Activated T-cell treated with anti-CD3 and anti-CD28 coated beads for 4 hours (primary cell): ENCODE measurements around the gene ADGRD1.
"Not testable (repeated sequence)": the region's sequence is repeated elsewhere in the genome, so short reads cannot be mapped to it uniquely, and the experiment has no call there.

Experiments
- DNase-seq: peaks from one replicate; pipeline ENCODE4 v3.0.0-alpha.2; 2020

Gene ADGRD1

DNA sequence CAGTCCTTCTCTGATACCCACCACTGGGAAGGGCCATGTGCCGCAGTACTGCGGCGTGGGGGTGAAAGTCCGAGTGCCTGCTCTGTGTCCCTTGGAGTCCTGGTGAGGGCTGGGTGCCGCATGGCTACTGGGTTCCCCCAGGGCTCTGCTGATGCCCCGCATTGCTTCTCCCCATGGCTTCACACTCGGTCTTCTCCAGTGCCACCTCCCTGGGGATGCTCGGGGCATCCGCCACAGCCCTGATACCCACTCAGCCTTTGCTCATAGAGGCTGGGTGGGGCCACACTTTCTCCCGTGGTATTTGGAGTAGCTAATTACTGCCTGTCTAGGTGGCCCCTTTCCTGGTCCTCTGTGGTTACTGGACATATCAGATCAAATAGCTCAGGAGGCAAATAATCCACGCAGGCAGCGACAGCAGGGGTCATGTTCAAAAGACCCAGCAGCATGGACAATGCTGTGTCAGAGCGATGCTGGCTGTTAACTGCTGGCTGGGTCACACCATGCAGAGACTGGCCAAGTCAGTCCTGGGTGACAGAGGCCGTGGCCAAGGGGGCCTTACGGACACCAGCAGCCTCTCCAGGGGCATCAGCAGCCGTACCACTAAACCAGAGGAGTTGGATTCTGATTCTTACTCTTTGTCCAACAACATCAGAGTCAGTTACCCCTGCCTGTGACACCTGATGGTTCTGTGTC, 106.5 kb downstream of the ADGRD1 start:
- no peak for DNase-seq

DNA sequence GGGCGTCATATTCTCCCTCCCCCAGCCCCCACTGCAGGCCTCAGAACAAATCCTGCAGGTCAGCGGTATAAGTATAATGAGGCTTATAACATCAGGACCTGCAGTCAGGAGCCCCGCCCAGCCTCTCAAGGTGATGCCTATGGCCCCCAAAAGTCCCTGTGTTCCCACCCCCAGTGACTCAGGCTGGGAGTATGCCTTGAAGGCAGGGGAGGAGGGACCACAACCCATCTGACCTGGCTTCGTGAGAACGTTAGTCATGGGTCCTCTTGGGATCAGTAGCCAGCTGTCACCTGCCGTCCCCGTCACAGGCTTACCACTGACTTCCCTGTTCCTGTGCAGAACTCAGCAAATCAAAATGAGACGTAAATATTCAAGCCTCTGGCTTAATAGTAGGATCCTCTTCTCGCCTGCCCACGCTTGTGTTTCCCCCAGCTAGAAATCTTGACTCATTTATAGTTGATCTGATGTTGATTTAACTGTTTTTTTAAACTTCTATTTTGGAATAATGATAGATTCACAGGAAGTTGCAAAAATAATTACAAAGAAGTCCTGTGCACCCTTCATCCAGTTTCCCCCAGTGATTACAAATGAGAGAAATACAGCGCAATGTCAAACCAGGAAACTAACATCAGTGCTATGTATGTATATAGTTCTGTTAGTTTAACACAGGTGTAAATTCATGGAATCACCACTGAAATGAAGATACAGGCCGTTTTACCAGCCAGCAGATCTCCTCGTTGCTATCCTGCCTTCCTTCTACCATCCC, 107.5 kb downstream of the ADGRD1 start:
- DNase-seq: no peak

DNA sequence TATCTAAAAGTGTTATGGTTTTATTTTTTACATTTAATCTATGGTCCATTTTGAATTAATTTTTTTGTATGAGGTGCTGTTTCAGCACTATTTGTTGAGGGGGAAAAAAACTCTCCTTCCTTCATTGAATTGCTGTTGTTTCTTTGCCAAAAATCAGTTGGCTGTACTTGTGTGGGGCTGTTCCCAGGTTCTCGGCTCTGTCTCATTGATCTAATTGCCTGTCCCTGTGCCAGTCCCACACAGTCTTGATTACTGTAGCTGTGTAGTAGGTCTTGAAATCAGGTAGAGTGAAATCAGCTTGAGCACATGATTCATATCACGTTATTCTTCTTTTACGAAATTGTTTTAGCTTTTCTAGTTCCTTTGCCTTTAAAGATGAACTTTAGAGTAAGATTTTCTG, 109.7 kb downstream of the ADGRD1 start:
- DNase-seq: no peak

DNA sequence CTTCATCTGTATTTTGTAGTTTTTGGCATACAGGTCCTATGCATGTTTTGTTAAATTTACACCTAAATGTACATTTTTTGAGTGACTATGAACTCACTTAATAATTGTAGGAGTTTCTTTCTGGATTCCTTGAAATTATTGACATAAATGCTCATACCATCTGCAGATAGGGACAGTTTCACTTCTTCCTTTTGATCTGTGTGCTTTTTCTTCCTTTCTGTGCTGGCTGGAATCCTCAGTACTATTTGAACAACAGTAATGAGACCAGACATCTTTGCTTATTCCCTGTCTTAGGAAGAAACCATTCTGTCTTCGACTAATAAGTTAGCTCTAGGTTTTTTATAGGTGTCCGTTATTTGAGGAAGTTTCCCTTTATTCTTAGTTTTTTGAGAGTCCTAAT, 110.3 kb downstream of the ADGRD1 start:
- DNase-seq: no peak

DNA sequence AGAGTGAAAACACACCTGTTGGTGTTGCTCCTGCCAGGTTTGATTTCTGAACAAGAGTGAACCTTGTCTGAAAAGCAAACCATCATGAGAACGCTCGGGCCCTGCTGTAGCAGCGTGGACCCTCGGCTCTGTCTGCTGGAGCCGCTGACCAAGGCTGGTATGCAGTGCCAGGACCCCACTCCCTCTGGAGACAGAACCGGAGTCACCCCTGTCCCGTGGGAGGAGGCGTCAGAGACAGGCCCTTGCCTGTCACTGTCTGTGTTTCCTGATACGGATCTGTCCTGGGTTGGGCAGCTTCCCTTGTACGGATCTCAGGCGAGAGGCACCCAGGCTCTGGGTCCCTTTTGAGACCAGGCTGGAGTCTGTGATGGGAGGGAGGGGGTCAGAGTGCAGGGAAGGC, 111.6 kb downstream of the ADGRD1 start:
- no peak for DNase-seq

DNA sequence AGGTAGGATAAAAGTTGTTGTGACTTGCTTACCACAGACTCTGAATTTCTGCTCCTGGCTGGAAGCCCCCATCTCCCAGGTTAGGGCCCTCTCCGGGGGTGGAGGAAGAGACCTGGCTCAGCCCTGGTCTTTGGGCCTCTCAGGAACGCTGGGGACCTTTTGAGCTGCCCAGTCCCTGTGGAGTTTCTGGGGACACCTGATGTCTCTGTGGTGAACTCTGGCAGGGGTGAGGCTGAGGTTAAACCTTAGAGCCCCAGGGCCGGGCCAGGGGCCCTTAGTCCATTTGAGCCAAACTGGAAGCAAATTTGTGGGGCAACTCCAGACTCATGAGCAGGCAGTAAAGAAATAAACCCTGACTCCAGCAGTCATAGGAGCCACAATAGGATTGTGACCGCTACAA, 112.1 kb downstream of the ADGRD1 start:
- DNase-seq: no peak

DNA sequence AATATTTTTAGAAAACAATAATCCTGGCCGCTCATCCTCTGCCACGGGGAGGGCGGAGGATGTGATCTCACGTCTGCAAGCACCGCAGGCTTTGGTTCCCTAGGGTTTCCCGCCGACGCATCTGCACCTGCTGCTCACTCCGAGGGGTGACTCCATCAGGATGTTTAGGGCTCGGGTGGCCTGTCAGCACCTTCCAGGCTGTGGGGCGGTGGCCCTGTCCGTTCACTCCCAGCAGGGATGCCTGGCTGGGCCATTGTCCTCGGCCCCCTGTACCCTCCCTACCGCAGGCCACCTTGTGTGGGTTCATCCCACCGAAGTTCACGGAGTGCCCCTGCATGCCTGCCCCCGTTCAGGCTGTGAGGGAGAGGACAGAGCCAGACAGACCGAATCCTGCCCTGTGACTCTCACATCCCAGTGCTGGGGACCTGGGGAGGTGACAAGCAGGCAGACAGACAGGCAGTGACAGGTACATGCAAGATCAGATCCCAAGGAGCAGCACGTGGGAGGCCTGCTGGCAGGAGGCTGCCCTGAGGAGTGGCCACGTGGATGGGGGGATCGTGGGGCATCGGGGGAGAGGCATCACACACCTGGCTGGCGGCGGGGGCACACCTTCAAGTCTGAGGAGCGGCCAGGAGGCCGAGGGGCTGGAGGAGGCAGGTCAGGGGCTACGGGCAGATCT, 112.6 kb downstream of the ADGRD1 start:
- no peak for DNase-seq

DNA sequence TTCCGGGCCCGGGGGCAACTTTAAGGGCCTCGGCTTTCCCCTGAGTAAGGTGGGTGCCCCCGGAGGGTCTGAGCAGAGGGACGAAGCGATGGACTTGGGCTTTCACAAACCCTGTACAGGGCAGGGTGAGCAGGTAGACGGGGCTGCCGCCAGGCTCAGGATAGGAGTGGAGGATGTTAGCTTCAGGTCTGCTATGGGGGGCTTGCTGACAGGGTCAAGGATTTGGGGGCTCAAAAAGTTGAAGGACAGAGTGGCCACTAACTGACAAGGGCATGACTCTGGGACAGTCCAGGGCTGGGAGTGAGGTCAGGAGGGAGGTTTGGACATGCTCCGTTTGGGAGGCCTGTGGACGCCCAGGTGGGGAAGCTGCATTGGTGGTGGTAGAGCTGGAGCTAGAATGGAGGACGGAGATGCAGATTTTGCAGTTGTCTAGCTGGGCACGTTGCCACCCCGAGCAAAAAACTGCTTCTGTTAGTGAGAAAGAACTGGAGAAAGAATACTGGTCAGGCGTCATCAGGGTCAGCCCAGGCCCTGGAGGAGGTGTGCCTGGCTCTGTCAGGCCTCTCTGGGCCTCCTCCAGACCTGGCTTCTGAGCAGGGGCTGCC, 113.3 kb downstream of the ADGRD1 start:
- DNase-seq: no peak

DNA sequence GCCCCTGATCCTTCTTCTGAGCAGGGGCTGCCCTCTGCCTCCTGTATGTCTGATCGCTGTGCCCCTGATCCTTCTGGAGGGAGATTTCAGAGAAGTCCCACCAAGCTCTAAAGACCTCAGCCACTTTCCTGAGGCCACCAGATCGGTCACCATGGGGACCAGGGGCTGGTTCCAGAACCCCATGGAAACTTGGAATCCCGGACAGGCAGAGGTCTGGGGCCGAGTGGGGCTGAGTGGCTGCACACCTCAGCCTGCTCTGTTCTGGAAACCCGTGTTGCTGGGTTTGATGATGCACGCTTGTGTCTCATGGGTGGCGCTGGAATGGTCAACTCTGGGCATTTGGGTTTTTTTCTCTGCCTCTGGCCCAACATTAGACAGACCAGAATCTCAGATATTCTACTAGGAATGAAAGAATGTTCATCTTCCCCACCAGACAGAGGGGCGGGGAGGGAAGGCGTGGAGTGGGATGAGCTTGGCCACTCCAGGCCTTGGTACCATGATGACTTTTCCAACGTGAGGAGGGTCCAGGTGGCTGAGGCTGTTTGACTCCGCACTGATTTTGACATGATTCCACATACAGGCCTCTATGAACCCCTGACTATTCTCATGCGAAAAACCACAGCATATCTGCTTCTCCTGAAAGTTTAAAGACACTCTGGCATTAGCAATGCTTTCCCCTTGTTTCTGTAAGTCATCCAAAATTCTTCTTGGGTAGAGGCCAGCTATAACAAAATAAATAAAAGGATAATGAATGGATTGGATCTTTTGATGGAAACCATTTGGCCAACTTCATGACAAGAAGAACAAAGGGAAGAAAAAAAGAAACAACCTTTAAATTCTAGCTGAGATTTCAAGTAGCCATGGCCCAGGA, 114.5 kb downstream of the ADGRD1 start:
- DNase-seq: no peak

DNA sequence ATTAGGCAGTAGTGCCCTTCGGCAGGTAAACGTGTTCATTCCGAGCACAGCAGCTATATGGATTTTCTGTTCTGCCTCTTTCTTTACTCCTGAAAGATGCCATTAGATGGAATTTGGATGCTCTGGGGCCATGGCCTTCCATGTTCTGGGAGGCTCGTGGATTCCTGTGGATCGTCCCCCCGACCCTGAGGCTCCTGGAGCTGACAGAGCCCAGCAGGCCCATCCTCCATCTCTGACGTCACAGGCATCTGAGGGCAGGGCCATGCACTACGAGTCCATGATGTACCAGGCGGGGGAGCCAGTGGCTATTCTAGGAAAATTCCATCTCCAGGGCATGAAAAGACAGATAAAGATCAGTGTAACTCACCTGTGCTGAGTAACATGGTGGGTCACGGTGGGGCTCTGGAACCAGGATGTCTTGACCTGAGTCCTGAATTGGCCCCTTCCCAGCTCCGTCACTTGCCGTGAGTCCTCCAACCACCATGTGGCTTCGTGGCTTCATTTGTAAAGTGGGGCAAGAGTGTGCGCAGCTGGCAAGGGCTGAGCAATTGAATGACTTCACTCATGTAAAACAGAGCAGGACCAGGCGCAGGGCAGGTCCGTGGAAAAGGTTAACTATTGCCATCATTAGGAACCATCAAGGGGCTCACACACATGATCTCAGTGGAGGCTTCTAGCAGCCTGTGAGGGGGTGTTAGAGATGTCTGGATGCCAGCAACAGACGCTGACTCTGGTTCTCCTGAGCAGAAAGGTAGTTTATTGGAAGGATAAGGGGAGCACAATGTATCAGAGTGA, 115.4 kb downstream of the ADGRD1 start:
- not testable (repeated sequence) for DNase-seq

DNA sequence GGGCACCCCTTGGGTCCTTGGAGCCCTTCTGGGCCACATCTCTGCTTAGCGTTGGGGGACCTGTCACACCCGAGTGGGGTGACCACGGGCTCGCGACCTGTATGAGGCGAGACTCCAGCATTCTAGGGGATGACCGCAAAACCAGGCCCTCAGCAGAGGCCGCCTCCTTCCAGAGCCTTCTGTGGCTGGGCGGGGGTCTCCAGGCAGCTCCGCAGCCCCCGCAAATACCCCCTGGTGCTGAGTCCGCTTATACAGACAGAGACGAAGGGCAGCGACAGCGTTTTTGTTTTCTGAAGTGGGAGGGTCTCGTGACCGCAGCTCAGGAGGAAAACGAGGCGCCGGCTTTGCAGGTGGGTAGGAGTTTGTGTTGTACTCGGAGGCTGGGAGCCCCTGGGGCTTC, 116.4 kb downstream of the ADGRD1 start:
- DNase-seq: not testable (repeated sequence)

DNA sequence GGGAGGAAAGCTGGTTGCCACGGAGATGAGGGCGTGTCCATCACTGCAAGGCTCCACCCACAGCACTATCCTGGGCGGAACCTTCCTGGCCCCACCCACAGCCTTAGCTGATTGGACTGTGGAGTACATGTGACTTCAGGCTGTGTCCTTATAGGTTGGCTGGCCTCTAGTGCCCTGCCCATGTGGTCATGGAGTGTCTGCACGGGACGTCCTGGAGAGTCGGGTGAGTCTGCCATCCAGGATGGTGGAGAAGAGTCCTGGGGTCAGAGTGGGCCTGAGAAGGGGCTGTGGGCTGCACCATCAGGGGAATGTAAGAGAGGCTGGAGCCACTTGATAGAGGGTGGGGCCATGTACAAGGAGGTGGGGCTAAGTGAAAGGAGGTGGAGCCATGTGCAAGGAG, 117.0 kb downstream of the ADGRD1 start:
- not testable (repeated sequence) for DNase-seq

DNA sequence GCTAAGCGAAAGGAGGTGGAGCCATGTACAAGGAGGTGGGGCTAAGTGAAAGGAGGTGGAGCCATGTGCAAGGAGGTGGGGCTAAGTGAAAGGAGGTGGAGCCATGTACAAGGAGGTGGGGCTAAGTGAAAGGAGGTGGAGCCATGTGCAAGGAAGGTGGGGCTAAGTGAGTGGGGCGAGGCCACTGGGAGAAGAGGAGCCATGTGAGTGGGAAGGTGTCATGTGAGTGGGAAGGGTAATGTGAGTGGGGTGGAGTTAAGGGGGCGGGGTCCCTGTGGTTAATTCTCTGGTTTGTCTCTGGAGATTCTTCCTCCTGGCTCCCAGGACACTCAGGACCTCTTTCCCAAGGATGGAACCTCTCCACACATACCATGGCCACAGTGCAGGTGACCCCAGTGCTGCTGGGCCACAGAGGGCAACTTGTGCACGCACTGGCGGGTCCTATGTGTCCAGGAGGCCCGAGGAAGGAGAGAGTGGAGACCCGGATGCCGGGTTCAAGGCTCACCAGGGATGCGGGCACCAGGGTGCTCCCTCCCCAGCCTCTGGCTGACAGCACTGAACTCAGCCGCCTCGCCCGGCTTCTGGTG, 117.6 kb downstream of the ADGRD1 start:
- DNase-seq: not testable (repeated sequence)

DNA sequence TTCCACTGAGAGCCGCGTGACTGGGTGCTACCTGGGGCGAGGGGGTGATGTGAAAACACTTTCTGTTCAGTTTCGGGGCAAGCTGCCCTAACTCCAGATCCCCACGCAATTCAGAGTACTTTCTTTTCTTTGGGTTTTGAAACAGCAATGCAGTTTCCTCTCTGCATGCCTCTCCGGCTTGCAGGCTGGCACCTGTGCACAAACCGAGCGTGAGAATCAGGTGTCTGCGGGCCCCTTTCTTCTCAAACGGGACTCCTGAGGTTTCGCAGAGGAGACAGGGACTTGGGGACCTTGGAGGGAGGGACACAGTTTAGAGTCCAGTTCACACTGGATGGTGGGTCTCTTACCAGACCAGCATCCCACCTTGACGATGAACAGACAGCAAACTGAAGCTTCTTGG, 118.2 kb downstream of the ADGRD1 start:
- not testable (repeated sequence) for DNase-seq

DNA sequence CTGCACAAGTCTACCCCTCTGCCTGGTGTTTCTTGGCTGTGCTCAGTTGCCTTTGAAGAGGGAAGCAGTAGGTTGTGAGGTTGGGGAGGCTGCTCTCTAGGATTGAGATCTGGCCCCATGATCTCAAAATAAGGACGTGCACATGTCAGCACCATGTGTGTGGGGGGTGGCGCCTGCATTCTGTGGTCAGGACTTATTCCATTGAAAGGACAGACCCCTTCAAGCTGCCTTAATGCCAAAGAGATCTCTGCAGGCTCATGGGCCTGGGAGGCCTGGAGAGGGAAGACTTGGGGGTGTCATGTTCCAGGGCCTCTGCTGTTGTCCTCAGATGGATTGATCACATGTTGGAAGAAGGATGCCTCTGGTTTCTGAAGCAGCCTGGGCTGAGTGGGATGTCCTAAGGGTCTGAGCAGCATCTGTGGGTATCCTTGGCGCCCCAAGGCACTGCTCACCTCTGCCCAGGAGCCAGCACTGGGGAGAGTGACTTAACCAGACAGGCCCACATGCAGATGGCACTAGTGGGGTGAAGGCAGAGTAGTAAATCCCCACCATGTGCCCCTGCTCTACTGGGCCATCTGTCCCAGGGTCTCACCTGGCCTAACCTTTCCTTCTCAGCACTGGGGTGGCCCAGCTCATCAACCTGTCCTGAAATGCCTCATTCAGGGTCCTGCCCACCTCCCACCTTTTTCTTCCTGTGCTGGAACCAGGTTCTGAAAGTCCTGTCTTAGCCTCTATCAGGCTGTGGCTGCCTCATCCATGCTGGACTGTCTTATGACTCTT, 118.9 kb downstream of the ADGRD1 start:
- no peak for DNase-seq

DNA sequence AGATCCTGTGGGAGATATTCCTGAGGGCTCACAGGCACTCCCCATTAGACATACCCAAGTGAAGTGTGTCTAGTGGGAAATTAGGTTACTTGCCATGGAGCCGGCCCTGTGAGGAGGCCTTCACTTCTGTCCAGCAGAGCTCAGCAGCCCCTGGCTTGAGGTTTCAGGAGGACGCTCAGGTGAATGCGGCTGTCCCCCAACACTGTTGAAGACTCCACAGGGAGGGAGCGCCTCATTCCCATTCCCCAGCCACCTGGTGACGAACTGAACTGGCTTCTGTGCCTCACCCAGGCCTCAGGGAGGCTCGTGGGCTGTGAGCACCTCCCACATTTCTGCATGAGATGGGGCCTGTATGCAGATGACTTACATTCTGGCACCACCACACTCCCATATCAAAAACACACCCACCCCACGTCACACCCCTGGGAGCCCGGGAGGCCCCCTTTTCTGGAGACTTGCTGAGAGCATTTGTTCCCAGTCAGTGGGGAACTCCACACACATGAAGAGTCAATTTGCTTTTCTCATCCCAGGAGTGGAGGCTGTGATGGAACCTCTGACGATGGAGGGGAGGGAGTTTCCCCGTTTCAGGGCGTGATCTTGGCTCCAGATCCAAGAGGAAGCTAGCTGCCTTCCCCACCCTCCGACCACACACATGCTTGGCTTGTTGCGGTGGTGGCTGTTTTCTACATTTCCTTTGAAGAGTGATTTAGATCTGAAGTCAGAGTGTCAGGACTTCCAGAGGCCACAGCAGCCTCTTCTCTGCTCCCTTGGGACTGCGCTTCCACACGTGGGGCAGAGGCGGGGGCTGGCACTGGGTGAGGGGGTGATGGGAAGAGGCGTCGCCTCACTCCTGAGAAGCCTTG, 120.7 kb downstream of the ADGRD1 start:
- DNase-seq: no peak

DNA sequence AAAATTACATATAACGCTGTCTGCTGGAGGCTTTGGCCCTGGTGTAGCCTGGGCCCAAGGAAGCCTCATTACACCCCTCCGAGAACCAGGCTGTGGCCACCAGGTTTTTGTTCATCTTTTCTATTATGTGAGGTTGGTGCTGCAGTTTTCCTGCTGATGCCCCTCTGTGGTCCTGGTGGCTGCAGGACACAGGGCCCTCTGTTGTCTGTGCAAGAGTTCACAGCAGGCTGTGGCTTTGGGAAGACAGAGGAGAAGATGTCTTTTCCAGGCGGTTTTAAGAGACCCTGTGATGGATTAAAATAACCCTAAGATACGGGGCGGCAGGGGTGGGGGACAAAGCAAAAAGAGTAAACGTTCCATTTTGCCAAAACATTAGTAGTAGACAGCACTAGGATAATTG, 121.5 kb downstream of the ADGRD1 start:
- DNase-seq: no peak

DNA sequence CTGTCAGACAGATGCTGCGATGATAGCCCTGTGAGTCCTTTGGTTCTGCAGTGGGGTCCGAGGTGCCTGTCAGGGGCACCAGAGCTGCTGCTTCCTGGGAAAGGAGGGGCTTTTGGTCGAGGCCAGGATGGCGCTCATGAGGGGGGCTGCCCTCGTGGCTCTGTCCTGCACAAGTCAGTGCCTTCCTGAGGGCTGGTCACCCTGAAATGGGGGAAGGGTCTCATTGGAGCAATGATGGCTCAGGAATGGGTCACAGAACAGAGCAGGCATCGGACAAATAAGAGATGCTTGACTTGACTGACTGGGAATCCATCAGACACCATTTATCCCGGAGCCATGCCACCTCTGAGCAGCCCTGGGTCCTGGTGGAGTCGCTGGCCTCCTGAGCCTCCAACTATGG, 121.9 kb downstream of the ADGRD1 start:
- no peak for DNase-seq

DNA sequence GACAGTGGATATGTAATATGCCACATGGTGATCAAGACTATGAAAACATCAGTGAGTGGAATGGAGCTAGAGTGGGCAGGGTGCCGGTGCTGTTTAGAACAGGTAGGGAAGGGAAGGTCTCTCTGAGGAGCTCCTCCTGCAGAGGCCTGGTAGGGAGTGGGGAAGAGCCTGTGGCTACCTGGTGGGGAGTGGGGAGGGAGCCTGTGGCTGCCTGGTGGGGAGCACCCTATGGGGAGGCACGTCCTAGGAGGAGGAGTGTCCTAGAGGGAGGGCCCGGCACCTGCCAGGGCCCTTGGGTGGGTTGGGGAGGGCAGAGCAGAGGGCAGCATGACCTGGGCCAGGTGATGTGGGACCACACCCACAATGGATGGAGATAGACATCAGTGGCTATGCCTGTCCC, 122.6 kb downstream of the ADGRD1 start:
- no peak for DNase-seq
